ENCODE measurements around the gene OR6T1. TPM values are rescaled to one million over a fixed set of nuclear protein-coding genes. Genes with fewer than 3 reads are reported as not detected.

Gene OR6T1
- not detected for total RNA-seq

GRCh38 chr11:123943738-123944137, at the start of gene OR6T1:
Gene OR6T1 (minus strand): TSS chr11:123943838. CDS start chr11:123943838, 0 bp downstream.
- Histone ChIP-seq H3K27ac (no peak within 1 kb of the TSS), H3K4me1 (no peaks in the 10 kb centered on the region), H3K27me3 (no peaks in the 10 kb centered on the region), H3K4me3 (no peak within 1 kb of the TSS), H3K36me3 (no peaks in the 10 kb centered on the region), H3K9me3 (no peaks in the 10 kb centered on the region)
- TF ChIP-seq CTCF (IDR thresholded peaks at IDR 0.05) = no peak
- DNase-seq = no peak
- 80 to 89% methylated on average over 3 of the region's 3 CpGs for WGBS, 2 donors (ENCODE audit: low coverage in 1 of 2)
- in situ Hi-C loops (cut with MboI; ENCODE audit: low pct_ligation_motif_present in 1 of 4, low pct_unique_long_range_greater_than_20kb in 1 of 4, low sequenced_read_pairs in 3 of 4) (no loop called here), intact Hi-C loops (cut with DNase I; ENCODE audit: low total_unique reads) (no loop called here)

- Histone ChIP-seq H3K4me3 (no peak overlapping the region), H3K36me3 (no peaks in the 10 kb centered on the region), H3K27ac (no peak overlapping the region), H3K9me3 (no peaks in the 10 kb centered on the region), H3K4me1 (no peaks in the 10 kb centered on the region), H3K27me3 (no peaks in the 10 kb centered on the region)
- in situ Hi-C loops (cut with MboI; ENCODE audit: low pct_ligation_motif_present in 1 of 4, low pct_unique_long_range_greater_than_20kb in 1 of 4, low sequenced_read_pairs in 3 of 4) = no loop called here
- no peak for DNase-seq
- WGBS, 2 donors (ENCODE audit: low coverage in 1 of 2) = 80 to 85% methylated on average over 1 to 5 of the region's 5 CpGs
- TF ChIP-seq POLR2A (IDR thresholded peaks at IDR 0.05) (no peak), CTCF (IDR thresholded peaks at IDR 0.05) (no peak), POLR2AphosphoS5 (IDR thresholded peaks at IDR 0.05) (no peak), EP300 (IDR thresholded peaks at IDR 0.05; ENCODE audit: low read depth) (no peak)
- intact Hi-C loops (cut with DNase I; ENCODE audit: low total_unique reads) = no loop called here
Observed at GRCh38 chr11:123979311-123979710, 35.7 kb upstream of the OR6T1 start.

- no peaks in the 10 kb centered on the region for H3K27me3 ChIP-seq
- H3K27ac ChIP-seq = no peak within 1 kb of the TSS
- no peaks in the 10 kb centered on the region for H3K9me3 ChIP-seq
- H3K4me3 ChIP-seq = no peak within 1 kb of the TSS
- intact Hi-C loops (cut with DNase I; ENCODE audit: low total_unique reads) = no loop called here
- in situ Hi-C loops (cut with MboI; ENCODE audit: low pct_ligation_motif_present in 1 of 4, low pct_unique_long_range_greater_than_20kb in 1 of 4, low sequenced_read_pairs in 3 of 4) = no loop called here
- no peak for DNase-seq
- TF ChIP-seq POLR2AphosphoS5 (IDR thresholded peaks at IDR 0.05) (no peak), EP300 (IDR thresholded peaks at IDR 0.05; ENCODE audit: low read depth) (no peak), POLR2A (IDR thresholded peaks at IDR 0.05) (no peak), CTCF (IDR thresholded peaks at IDR 0.05) (no peak)
- H3K36me3 ChIP-seq = no peaks in the 10 kb centered on the region
- H3K4me1 ChIP-seq = no peaks in the 10 kb centered on the region
Observed at GRCh38 chr11:123977731-123978347, 34.2 kb upstream of the OR6T1 start, which contains the start of gene OR10S1. Gene OR10S1 (minus strand): TSS chr11:123977781. CDS start chr11:123977664, 117 bp downstream.

- Histone ChIP-seq H3K4me1 (no peaks in the 10 kb centered on the region), H3K27me3 (no peaks in the 10 kb centered on the region), H3K9me3 (no peaks in the 10 kb centered on the region), H3K27ac (no peak overlapping the region), H3K4me3 (no peak overlapping the region), H3K36me3 (no peaks in the 10 kb centered on the region)
- DNase-seq = no peak
- TF ChIP-seq POLR2A (IDR thresholded peaks at IDR 0.05) = no peak
- TF ChIP-seq EP300 (IDR thresholded peaks at IDR 0.05; ENCODE audit: low read depth) = no peak
- TF ChIP-seq CTCF (IDR thresholded peaks at IDR 0.05) = no peak
- TF ChIP-seq POLR2AphosphoS5 (IDR thresholded peaks at IDR 0.05) = no peak
- in situ Hi-C loops (cut with MboI; ENCODE audit: low pct_ligation_motif_present in 1 of 4, low pct_unique_long_range_greater_than_20kb in 1 of 4, low sequenced_read_pairs in 3 of 4) = no loop called here
- WGBS, 2 donors (ENCODE audit: low coverage in 1 of 2) = 87 to 88% methylated on average over 4 to 18 of the region's 18 CpGs
- intact Hi-C loops (cut with DNase I; ENCODE audit: low total_unique reads) = no loop called here
Observed at GRCh38 chr11:123976770-123977560, 33.3 kb upstream of the OR6T1 start.
